NCI-H345 treated with DMSO at 0.1 percent for 48 hours (cell line): Measurements from ENCODE around the gene SLC13A5.

Experiments
- DNase-seq: peaks from one replicate; lab custom pipeline; 2025; ENCODE audit not compliant: unreplicated experiment; lab: John Stamatoyannopoulos, UW

SLC13A5 gene

DNA sequence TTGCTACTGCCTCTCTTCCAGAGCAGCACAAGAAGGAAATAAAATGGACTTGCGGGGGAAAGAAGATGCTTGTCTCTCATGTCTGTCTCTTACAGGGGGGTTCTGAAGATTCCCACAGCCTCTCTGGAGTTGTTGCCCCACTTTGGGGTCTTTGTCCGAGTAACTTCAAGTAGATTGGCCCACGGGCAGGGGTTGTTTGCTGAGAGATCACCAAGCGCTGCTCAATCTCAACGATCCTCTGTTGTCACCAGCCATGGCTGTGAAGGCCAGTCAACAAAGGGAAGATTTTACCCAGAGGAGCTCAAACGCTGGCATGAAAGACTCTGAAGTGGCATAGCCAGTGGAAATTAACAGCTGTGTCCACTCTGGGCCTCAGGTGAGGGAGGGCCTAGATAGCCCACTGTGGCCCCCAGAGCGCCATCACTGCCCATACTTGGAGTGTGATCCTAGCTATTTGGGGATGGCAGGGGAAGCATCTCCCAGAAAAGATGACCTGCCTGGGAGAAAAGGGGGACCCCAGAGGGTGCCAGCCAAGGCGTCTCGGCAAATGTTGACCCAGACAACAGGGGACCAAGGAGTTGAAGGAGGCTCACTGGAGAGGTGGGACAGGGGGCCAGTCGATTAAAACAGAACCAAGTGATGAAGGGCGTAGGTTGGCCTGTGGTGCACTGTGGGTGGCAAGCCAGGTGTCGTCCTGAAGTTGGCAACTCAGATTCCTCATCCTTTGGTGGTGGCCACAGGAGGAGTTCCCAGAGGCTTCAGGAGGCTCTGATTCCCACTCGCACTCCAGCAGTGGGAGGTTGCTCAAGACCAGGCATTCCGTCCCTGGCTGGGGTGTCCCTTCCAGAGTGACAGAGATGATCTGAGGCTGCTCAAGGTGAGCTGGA, 28.0 kb downstream of the SLC13A5 start:
- no peak for DNase-seq

DNA sequence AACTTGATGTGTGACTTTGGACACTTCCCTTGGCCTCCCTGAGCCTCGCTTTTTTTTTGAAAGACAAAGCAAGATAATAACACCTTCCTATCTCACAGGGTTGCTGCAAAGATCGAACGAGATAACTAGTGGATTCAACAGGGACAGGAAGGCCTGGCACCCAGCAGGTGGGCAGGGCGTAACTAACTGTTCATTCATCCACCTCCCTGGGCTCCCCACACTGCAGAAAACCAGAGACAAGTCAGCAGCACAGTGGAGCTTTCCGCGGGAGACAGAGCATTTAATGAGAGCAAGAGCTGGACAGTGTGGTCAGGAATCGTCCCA, 28.7 kb downstream of the SLC13A5 start:
- no peak for DNase-seq

DNA sequence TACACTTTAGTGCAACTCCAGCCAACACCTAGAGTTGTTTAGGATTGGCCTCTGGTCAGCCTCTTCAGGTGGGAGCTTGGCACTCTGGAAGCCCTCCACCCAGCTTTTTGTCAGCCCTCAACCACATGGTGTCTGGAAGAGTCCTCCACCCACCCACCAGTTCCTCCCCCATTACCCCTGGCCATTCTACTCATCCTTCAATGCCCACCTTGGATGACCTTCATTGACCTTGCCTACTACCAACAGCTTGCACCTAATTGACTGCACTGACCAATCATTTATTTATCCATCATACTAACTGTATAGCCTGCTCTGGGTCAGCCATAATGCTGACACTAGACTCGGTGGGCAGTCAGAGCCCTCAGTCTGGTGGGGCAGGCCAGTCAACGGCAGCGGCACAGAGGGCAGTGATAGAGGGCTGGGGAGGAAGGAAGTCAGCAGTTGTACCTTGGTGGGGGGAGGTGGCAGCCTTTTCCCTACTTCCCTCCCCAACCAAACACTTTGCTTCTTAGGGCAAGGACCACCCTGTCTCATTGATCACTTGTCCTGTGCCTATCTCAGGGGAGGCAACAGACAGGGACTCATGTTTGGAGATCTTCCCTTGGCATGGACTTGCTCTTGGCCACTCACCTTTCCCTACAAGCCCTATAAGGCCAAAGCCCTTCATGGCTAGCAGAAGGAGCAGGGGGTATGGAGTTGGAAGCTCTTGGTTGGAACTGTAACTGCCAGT, 29.3 kb downstream of the SLC13A5 start:
- no peak for DNase-seq

DNA sequence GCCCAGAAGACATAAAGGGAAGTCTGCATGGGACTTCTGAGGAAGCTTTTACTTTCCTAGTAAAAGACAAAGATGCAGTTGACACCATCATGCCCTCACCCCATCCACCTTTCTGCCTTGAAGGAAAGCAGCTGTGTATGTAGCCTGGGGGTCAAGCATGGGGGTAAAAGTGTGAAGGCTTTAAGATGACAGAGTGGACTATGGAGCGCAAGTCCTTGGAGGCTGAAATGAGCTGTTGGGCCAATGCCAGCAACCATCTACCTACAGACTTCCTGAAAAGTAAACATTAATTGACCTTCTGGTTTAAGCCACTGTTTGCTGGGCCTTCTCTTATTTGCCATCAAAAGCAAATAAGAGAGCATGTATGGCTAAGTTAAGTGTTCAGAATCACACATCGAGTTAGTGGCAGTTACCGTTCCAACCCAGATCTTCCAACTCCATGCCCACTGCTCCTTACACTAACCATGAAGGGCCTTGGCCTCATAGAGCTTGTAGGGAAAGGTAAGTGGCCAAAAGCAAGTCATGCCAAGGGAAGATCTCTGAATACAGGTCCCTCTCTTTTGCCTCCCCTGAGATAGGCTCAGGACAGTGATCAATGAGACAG, 30.0 kb downstream of the SLC13A5 start:
- DNase-seq: no peak

DNA sequence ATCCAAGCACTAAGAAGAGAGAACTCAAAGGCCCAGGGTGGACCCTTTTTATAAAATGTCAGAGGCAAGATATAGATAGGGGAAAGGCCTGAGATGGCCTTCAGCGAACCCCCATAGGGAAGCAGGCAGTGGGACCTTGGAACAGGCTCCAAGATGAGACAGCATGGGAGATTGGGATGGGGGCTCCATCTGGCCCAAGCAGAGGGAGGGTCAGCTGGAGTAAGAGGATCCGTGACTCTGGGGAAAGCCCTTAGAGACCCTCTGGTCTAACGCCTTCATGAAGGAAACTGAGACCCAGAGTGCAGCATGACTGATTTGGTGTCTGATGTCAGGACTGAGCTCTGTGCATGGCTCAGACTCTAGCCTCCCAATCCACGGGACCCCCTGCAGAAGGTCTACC, 30.8 kb downstream of the SLC13A5 start:
- no peak for DNase-seq

DNA sequence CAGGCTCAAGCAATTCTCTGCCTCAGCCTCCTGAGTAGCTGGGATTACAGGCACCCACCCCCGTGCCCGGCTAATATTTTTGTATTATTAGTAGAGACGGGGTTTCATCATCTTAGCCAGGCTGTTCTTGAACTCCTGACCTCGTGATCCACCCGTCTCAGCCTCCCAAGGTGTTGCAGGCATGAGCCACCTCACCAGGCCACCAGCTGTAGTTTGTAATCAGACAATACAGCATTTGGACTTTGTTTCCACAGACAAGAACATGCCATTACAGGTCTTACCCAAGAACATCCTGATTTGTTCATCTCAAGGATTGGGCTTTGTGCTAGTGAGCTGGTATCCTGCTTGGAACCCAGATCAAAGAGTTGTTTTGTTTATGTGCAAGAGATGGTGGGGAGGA, 31.5 kb downstream of the SLC13A5 start:
- no peak for DNase-seq

DNA sequence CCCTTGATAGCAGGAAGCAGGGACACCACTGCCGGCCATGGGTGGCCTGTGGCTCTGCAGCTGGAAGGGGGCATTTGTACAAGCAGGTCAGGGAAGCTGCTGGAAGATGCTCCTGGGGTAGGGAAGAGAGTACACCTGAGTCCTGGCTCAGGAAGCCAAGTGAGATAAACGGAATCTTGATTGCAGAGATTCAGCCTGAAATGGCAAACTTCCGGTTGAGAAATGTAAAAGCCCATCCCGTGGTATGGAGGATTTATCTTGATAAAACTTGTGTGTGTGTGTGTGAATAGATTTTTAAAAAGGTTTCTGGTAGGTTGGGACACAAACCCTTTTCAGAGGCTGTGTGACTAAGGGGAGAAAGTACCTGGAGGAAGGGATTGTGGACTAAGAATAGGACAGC, 32.0 kb downstream of the SLC13A5 start:
- DNase-seq: no peak

DNA sequence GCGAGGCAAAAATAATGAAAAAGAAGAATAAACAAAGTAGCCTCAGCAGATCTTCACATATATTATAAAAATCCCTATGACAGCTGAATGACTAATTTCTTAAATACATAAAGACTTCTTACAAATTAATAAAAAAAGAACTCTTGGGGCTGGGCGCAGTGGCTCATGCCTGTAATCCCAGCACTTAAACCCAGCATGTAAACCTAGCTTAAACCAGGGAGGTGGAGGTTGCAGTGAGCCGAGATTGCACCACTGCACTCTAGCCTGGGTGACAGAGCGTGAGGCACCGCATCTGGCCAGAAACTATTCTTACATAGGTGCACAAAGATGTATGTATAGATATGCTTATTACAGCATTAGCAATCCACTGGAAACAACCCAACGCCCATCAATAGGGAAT, 33.9 kb downstream of the SLC13A5 start:
- no peak for DNase-seq

DNA sequence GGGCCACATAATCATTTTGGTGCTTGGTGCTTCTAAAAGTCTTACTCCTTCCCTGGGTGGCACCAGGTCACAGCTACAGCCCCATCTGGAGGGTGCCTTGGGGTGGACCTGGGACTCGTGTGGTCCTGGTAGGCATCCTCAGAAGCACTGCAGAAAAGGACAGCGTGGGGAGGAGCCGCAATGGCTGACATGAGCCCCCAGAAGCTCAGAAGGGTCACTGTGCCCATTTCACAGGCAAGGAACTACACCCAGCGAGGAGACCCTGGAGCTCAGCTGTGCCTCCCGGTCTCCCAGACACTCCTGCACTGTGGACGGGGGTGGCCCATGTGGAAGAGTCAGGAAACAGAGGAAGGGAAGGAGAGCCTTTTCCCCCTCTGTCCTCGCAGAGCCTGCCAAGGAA, 35.2 kb downstream of the SLC13A5 start:
- no peak for DNase-seq

DNA sequence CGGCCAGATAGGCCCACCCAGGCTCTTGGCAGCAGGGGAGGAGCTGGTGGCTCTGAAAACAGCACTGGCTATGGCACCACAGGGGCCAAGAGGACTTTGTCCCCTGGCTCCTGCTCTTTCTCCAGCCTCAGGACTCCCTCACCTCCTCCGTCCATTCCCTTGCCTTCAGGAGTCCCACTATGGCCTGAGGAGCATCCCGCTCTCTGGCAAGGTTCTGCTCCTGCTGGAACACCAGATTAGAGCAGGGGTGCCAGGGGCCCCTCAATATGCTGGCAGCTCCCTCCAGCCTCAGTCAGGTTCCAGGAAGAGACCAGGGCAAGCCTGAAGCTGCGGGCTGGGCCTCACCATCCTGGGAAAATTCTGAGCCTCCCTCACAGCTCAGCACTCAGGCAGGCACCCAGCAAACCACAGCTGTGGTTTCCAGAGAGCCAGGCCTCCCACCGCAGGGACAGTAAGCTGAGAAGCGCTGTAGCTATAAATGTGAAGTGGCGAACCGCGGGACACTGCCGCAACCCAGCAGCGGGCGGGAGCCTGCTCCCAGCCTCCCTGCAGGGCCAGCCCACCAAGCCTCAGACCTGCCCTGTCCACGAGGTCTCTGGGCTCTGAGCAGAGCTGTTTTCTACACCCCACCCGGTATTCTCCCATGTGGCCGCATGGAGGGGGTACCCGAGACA, 35.9 kb downstream of the SLC13A5 start:
- no peak for DNase-seq

DNA sequence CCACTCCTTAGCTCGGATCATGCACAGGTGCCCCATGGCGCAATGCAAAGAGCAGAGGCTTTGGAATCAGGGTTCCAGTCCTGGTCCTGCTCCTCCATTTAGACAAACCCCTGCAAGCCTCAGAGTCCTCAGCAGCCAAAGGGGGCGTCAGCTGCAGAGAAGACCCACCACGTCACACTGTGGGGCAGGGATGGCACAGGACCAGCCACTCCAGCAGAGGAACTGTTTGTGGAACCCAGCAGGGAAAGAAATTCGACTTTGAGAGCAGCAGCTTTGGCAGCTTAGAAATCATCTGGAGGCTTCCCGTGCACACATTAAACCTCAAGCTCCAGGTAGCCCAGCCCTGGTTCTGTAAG, 36.4 kb downstream of the SLC13A5 start:
- DNase-seq: no peak

DNA sequence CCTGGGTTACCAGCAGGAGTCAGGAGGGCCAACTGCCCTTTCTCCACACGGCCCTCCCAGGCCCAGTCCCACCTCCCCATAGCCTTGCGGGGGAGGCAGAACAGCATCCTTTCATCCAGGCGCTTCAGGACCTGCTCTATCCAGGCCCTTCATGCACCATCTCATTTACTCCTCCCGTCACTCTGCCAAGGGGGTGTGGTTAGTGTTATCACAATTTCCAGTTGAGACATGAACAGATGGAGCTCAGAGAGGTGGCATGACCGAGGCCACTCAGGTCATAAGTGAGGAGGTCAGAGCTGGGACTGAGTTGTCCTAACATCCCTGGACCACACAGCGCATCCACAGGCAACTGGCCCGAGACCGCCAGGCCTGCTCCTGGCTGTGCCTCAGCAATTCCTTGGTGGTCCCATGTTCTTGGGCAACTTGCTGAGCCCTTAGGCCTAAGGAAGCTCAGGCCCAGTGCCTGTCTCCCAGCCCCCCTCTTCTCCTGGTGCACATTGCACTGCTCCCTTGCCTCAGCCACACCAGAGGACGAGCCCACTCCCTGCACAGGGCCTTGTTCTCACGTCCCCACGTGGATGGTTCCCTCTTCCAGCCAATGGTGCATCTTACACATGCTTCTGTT, 37.9 kb downstream of the SLC13A5 start:
- DNase-seq: no peak

DNA sequence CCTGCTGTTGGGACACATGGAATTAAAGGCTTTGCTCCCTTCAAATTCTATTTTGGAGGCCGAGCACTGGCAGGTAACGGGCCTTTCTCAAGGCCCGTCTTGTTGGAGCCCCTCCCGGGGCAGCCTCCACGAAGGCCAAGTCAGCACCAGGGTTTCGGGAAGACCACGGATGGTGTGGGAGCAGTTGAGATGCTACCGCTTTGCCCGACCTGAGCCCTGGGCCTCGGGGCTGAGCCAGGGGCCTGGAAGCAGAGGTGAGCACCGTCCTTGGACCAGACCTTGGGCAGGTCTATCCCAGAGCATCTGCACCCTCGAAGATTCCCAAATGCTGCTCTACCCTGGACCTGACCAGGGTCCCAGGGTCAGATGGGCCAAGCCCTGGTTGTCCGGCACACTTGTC, 38.6 kb downstream of the SLC13A5 start:
- DNase-seq: no peak

DNA sequence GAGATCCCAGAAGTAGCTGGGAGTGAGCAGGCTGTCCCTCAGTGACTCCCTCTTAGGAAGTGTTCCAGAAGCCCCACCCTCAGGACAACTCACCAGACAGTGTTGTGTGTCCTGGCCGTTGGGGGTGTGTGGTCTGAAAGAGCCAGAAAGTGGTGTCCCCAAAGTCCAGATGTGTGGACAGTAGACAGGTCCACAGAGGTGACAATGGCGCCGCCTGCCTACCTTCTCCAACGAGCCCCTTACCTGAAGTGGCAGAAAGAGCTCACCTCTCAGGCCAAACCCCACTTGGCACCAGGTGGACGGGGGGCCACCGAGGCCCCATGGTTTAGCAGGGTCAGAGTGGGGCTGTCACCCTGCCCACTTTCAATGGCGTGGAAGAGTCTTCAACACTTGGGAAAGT, 41.7 kb downstream of the SLC13A5 start:
- no peak for DNase-seq

DNA sequence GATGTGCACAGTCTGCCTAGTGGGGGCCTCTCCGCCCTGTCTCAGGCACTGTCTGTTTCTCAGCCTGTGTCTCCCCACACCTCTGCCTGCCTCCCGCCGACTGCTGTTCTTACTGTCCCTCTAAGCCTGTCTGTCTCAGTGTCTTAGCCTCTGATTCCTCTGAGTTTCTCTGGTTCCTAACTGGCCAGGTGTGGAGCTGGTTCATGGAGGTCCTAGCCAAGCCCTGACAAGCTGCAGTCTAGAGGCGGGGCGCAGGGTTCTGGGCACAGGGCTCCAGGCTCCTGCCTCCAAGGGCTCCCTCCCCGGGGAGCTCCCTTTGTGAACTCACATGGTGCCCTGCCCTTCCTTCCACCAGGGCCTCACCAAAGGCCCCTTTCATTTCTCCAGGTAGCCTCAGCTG, 42.2 kb downstream of the SLC13A5 start:
- no peak for DNase-seq

DNA sequence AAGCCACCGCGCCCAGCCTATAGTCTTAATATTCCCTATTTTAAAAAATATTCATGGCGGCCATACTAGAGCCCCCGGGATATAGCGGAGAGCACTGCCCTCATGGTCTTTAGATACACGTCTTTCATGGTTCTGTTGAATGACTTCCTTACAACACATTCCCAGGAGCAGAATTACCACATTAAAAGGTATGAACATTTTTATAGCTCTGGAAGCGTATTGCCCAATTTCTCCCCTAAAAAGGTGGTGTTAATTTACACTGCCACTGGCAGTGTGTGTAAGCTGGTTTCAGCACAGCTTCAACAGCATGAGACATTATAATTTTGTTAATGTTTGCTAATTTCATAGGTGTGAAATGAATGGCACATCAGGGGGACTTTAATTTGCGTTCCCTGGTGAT, 42.6 kb downstream of the SLC13A5 start:
- DNase-seq: no peak

DNA sequence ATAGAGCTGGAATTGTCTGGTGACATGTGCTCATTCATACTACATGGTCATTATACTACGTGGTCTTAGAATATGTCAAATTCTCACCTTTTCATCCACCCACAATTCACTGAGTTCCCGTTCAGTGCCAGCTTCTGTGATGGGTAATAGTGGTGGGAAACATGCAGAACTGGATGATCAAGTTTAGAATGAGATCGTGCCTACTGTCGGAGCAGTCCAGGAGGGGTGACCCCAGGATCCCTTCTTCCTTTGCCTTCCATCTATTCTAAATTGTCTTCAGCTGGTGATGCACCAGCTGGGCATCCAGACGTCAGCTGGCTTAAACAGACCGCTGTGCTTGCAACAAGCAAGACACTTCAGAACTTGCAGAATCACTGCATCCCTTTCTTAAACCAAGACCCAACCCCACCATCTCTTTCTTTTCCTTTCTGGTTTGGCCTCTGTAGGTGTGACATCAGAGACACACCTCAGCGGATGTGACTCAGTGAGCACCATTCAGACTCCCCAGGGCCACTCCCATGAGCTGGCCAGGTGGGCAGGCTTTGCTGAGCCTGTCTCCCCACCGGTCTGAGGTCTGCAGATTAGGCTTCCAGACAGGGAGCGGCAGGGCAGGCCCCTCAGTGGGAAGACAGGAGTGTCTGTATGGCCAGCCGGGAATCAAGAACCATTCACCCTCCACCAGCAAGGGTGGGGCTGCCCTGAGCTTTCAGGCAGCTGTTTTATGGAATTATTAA, 43.5 kb downstream of the SLC13A5 start:
- no peak for DNase-seq

DNA sequence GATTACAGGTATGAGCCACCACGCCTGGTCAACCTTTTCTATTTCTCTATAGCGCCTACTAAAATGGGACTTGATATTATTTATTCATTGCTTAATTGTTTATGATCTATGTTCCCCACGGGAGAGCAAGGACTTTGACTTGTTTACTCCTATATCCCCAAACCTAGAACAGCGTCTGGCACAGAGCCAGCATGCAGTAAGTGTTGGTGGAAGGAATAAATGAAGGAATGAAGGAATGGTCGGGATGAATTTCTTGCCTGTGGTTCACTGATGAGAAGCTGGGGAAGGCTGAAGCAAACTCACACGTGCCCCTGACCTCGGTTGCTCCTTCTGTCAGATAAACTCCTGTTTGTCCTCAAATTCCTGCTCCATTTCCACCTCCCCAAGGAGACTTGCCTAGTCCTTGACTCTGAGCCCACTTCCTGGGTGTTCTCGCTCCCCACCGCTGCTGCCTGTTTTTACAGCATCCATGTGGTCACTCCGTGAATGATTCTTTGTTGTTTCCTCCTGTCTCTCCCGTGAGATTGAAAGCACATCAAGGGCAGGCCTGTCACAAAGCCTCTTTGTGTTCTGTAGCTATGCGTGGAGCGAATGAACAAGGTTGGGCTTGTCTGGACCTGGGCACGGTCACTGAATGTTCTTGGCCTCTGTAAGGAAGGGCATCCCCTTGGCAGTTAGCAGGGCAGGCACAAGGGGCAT, 44.3 kb downstream of the SLC13A5 start:
- DNase-seq: no peak

DNA sequence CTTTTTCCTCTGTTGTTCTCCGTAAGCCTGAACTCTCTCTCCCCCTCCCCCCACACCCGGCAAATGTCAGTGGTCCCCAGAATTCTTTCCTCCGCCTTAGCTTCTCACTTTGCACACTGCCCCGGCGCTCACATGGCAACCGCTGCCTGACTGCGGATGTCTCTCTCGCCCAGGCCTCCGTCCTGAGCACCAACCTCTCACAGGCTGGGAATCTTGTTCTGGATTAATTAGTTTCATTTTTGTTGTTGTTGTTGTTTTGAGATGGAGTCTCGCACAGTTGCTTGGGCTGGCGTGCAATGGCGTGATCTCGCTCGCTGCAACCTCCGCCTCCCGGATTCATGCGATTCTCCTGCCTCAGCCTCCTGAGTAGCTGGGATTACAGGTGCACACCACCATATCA, 45.0 kb downstream of the SLC13A5 start:
- no peak for DNase-seq

DNA sequence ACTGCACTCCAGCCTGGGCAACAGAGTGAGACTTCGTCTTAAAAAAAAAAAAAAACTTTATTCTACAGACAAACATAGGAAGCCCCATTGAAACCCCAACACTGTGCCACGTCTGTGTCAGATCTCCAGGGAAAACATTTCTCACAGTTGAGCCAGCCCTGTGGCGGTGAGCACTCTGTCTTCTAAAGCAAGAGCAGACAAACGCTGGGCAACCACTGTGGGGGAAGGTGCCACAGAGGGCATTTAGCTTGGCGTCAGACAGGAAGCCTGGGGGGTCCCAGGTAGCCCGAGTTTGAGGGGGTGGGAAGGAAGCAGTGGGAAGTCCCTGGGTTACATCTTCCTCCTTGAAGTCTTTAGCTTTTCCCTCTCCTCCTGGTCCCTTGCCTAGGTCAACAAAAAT, 45.7 kb downstream of the SLC13A5 start:
- DNase-seq: no peak
